Stimulated activated CD8-positive, alpha-beta memory T cell treated with anti-CD3 and anti-CD28 coated beads, Interleukin-4, amount 100 ng/mL, for 24 hours (primary cell): ENCODE results near the gene SMIM22.

Experiments used
- DNase-seq: peaks from one replicate; pipeline ENCODE4 v3.0.0-alpha.2; 2020; ENCODE audit warnings: low read depth

SMIM22 gene

DNA sequence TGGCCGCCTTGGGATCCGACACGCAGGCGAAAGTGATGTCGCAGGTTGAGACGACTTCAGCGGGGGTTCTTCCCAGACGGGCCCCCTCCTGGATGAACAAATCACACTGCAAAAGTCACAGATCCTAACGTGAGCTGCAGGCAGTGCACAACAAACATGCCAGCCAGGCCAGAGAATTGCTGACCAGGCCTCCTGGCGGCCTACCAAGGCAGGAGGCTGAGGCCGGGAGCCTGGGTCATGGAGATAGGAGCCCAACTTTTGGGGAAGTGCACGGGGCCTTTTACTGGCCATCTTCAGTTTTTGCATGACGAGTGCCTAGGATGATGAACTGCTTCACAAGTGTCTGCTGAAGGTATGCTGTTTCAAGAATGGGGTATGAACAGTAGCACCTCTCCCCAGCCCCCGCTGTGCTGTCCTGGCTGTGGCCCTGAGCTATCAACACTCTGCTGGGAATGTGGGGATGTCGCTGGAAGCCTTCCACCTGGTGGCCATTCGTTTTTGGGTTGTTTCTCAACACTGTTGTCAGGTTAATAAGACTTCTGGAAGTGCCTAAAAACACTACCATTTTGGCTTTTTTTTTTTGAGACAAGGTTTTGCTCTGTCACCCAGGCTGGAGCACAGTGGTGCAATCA, 19.5 kb downstream of the SMIM22 start:
- no peak for DNase-seq

DNA sequence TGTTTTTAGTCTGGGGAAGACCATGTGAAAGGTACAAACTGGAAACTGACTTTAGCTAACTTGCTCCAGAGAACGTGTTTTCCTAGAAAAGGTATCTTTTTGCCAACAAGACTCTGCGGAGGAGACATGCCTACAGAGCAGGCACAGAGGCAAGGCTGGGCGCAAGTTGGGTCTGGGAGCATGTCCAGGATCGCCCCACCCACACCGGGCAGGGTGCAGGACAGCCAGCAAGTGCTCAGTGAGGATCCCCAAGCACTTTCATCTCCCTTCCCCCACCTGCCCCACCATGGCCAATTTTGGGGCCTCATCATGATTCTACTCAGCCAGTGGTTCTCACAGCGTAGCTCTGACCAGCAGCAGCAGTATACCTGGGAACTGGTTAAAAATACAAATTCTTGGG, 25.5 kb downstream of the SMIM22 start:
- no peak for DNase-seq

DNA sequence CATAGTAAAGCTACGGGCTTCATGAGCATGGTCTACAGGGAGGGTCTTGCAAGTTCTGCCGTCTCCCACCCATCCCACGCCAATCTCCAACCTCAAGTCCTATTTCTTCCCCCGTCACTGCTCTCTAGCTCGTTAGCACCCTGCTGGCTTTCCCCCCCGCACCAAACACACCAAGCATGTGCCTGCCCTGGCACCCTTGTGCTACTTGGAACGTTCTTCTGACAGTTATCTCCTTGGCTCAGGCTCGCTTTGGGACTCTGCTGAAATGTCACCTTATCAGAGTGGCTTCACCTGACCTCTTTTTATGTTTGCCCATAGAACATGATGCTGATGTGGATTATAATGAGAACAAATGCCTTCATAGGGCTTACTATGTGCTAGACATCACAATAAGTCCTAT, 30.0 kb downstream of the SMIM22 start:
- DNase-seq, result no peak

DNA sequence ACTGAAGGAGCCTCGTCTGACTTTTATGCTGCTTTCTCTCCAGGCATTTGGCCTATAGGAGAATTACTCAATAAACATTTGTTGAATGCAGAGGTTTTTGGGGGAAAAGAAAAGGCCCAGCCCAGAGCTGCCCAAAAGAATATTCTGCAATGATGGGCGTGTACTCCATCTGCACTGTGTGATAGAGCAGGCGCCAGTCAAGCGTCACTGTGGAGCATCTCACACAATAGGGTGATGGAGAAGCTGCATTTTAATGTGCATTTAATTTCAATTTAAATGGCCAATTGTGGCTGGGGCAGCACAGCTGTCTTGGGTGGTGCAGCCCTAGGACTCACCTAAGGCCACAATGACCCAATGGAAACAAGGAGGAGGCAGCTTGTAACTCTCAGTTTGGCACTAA, 31.4 kb downstream of the SMIM22 start:
- DNase-seq, result no peak

DNA sequence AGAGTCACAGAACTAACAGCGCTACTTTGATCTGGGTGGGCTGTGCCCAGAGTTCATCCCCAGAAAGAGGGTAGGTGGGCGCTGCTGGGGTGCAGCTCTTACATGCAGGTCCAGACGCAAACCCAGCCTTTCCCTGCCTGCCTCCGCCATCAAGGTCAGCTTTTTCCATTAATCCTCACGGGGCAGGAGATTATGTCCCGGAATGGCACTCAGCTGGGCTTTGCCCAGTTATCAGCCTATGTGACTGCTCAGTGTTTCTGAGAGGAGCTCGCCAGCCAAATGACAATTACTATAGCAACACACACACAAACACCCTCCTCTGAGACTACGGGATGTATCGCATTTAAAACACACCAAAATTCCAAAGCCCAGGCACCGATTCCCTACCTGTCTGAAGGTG, 31.8 kb downstream of the SMIM22 start:
- DNase-seq, result no peak

DNA sequence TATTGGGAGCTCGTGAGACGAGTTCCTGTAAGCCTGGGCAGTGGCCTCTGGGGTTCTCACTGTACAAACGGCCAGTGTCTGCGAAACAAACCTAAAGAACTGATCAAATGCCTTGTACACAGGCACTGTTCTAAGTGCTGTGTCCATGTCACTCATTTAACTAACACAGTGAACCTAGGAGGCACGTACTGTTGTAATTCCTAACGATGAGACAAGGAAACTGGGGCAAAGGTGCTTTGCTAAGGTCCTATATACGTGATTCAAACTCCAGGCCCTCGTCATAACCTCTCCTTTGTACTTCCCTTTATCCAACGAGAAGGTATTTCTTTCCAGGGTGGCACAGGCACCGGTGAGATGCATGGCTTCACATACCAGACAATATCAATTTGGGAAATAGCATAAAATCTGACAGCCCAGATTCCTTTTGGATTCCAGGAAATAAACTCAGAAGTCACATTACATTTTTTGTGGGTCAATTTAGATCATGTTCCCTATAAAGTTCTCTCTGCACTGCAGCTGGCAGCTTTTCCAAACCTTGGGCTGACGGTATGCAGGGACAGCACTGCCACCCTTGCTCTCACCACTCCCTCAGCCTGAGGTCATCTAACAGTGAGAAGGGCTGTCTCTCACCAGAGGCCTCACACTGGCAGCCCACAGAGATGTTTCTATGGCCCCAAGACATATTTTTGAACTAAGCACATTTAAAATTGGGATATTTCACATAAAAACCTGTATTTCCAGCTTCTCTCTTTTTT, 33.6 kb downstream of the SMIM22 start:
- no peak for DNase-seq

DNA sequence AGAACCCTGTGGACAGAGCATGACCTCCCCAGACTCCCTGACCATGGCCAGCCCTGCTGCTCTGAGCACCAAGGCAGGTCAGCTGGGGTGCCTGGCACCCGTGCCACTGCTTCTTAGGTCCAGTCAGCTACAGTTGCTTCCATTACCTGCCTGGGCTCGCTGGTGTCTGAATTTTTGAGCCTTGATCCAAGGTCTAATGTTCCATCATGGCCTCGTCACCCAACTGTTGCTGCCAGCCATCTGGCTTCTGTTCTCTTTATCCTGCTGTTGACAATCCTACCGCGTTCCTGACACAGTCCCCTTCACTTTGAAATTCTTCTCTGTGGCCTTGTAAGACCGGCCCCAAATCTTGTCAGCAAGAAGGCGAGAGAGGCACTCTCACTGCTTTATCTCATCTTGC, 35.2 kb downstream of the SMIM22 start:
- DNase-seq, result no peak

DNA sequence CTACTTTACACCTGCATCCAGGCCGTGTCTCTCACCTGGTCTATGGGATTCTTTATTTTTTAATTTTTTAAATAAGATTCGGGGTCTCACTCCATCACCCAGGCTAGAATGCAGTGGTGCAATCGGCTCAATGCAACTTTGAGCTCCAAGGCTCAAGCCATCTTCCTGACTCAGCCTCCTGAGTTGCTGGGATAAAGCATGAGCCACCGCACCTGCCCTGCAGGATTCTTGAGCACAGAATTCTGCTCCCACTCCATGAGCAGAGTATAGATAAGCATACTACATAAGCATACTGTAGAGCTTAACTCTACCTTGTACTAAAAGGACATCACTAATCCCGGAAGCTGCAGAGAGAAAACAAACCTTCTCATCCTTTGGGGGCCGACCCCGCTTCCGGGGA, 36.4 kb downstream of the SMIM22 start:
- no peak for DNase-seq

DNA sequence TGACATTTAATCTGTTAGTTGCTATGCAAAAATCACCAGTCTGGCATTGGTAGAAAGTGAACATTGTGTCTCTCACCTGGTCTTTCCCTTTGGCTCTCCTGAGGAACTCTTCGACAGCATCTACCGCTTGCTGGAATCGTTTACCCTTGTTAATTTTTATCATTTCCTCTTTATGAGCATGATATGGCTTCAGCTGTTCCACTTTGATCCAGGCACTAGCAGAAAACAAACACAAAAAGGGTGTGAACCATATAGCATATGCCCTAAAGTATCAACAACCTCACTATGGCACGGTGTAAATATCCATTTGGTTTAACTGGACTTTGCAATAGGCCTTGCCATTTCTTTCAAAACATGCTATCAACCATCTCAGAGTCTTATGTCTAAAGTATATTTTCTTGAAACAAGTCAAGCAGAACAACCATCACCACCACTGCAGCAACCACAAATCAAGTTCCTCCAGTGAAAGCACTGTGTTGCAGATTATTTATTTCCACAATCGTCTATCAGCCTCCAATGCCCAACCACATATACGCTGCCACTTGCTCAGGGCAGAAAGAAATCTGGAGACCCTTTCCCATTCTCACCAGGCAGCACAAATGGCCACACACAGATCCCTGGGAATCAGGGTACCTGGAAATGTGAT, 37.7 kb downstream of the SMIM22 start:
- DNase-seq, result no peak

DNA sequence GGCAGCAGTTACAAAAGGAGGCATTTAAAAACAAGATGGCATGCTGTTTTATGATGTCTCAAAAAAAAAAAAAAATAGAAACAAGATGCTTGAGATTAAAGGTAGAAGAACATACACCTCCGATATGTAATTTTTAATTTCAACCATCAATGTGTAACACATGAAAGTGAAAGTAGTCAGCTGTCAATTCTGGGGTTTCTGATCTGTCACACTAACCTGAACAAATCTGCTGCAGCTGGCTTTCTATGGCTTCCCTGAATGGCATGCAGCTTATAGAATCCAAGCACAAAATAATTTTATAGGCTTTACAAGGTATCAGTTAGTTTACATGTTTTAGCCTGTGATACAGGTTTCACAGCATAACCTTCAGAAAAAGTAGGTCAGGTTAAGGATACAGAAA, 38.4 kb downstream of the SMIM22 start:
- DNase-seq, result no peak

DNA sequence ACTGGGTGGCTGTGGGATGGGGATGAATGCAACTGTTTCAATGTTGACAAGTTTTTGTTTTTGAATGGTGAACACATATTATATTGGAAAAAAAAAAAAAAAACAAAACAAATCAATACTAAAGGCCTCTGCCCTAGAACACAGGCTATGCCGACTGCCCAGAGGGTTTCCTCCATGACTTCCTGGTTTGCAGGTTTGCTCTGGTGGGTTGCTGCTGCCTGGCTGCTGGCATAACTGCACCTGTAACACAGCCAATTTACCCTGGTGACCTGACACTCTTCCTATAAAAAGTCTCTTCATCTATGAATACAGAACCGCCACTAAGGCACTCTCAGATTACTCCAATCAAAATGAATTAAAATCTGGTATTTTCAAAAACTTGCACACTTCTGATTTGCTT, 41.6 kb downstream of the SMIM22 start:
- DNase-seq, result no peak

DNA sequence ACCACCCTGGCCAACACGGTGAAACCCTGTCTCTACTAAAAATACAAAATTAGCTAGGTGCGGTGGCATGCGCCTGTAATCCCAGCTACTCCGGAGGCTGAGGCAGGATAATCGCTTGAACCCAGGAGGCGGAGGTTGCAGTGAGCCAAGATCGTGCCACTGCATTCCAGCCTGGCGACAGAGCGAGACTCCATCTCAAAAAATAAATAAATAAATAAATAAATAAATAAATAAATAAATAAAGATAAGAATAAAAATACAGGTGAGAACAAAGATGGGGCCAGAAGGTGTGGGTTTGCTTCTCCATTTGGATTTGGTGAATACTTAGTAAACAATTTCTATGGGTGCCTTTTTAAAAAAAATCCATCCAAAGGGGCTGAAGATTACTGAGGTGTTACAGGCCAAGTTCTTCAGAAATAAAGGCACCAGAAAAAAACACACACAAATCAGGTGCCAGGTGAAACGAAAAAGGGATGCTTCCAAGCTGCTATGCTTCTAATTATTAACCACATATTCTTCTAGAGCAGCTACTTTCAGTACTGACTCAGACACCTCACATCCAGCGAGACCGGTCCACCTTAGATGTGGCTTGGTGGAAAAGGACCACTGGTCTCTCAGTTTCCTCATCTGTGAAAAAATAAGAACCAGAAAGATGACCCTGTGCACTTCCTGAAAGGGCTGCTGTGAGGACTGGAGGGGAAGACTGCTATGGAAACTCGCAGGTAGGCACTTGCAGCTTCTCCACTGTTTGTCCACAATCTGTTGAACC, 42.7 kb downstream of the SMIM22 start:
- DNase-seq, result no peak

DNA sequence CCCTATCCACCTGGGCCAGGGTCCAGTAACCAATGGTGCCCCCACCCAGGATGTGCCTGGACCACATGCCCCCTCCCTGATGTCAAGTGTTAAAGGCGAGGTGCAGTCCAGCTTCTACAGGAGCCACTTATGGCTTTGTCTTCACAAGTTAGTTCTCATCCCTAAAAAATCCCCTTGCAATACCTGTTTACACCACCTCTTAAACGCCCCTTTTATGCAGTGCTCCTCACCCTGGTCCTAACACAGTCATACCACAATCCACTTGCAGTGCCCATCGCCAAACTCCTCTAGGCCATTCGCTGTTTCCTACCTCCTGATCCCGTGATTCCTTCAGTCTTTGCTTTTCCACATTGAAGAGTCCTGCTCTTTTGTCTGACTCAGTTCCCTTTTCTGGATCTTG, 44.8 kb downstream of the SMIM22 start:
- no peak for DNase-seq

DNA sequence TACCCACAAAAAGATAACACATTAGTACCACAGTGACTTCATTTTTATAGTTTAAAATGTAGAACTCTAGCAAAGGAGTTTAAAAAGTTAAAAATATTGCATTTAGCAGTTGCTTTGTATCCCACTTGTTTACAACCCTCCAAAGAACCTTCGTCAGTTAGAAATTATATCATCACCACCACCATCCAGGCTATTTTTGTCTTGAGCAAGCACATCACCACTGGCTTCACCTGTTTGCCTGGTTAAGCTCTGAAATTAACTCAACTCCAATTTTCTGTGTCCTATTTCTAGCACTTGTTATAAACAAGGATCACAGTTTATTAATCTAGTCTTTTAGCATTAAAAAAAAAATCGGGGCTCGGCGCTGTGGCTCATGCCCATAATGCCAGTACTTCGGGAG, 45.8 kb downstream of the SMIM22 start:
- no peak for DNase-seq
